GM21529 (cell line): ENCODE data around the gene CPXM2.

ENCODE experiments used
- ATAC-seq: cut with Tn5 transposase; IDR thresholded peaks from one replicate; pipeline ENCODE4 v1.9.1; 2021; ENCODE audit not compliant: unreplicated experiment

CPXM2 gene

GRCh38 chr10:123878666-123879303 lies 12.8 kb downstream of the CPXM2 start:
- ATAC-seq = no peak

GRCh38 chr10:123870260-123870659 lies 21.3 kb downstream of the CPXM2 start:
- no peak for ATAC-seq

DNA sequence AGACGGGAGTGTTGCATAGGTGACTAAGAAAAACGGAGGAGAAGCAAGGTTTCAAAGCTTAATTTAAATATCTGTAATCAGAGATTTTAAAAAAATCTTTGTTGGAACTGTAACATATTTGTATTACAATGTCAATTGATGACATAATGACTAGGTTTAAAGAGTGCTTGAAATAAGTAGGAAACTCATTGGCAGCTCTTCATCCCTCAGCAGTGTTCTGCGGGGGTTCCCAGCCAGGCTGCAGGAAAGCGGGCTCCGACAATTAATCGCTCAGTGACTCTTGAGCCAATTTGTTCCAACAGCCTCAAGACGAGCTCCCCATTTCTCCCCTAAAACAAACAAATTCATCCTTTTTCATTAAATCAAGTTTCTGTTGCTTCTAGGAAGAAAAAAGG lies 22.6 kb downstream of the CPXM2 start:
- no peak for ATAC-seq

DNA sequence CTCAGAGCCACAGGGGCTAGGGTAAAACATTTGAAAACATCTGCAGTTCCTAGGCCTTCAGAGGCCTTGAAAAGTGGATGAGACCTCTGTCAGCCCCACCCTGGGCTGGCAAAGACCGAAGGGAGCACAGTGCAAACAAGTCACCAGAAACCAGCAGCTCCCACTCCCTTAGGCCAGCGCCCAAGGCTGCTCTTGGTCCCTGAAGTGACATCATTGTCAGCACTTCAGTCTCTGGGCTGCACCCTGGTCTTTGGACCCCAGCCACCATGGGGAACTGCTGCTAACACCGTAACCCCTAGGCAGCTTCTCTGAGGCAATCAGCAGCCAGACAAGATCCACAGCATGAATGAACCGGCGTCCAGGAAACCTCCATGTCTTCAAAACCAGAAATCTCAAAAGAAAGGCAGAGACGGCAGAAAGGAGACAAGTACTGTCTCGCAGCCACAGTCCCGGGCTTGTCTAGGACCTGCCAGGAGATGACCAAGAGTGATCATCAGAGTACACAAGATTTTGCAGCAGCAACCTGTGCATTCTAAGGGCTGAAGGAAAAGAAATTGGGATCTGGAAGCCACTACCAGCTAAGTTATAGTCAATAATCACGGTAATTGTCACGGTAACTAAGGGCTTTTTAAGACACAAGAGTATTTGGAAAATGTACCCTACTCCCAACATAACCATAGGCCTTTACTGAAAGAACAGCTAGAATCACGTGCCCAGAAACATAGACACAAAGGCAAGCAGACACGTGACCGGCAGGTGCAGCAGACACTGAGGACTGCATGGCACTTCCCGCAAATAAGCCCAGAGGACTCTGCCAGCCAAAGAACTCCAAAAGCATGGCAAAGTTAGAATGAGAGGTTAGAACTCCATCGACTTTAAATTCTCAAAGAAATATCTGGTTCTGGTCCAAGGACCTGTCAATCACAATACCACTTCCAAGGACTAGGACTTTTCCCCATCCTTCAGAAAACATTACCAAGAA lies 23.3 kb downstream of the CPXM2 start:
- no peak for ATAC-seq

DNA sequence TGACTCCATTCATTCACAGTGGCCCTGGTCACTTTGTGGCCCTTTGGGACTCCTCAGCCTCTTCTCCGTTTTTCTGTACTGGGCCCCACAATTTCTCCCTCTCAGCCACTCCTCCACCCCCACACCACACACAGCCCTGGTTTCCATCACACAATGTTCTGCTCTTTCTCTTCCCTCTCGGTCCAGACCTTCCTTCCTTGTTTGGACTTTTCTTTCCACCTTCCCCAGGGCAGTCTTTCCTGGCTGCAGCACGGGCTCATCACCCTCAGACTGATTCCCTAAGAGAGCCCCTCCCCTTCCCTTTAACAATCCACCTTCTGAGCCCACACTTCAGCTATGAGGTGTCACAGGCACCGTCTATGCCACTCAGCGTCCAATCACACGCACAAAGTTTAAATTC lies 25.7 kb downstream of the CPXM2 start:
- ATAC-seq = no peak

DNA sequence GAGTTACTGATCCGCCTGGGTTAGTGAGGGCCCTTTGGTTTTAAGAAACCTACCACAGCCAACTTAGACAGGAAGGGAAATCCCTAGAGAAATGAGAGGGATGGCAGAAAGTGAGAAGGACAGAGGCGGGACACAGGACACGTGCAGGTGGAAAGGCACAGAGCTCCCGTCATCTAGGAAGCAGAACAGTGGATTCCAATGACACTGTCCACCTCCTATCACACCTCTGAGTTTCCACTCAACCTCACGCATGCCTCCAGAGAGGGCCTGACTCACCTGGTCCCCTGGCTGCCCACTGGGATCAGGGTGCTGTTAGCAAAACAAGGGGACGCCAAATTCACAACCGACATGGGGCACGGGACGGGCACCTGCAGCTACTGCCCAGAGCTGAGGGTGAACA lies 26.3 kb downstream of the CPXM2 start:
- ATAC-seq = no peak

- no peak for ATAC-seq
These were observed 26.7 kb downstream of the CPXM2 start for GRCh38 chr10:123864923-123865322.

DNA sequence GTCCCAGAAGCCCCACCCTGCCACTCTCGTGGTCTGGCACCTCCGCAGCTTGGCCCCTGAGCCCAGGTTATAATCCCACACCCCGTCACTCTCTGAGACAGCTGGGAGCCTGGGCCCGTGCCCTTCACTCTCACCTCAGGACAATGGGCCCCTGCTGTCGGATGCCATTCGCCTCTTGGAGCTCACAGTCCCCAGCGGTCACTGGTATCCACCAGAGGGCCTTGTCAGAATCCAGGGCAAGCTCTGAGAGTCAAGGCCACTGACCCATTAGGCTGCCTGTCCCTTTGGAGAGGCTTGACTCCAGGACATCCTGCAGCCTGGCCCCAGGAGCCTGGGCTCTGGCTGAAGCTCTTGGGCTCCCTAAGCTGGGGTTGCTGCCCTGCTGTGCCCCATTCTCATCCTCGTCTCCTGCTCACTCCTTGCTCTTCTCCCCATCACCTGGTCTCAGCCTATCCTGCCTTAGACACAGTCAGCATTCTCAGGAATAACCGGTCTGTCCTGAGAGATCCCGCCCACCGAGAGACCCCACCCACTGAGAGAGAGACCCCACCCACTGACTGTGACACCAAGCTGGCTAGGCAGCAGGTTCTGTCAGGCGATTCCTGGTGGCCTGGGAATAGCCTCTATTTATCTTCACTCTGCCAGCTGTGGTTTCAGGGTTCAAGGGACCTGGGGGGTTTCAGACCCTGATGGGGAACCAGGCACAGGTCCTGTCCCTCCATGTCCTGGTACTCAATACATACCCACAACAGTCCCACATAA lies 27.7 kb downstream of the CPXM2 start:
- ATAC-seq = no peak

DNA sequence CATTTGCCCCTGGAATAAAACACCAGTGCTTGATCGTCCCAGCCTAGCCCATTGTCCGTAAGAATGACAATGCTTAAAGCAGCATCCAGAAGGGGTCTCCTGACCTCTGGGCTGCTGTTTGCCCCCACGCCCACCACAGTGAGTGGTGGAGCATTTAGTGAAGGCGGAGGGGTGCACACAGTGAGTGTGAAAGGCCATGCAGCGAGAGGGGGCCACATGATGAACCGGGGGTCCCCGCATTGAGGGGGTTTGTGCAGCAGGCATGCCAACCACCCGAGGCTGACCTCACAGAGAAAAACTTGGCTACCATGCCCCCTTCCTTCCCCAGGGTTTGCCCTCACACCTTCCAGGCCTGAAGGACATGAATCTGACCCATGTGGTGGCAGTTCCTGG lies 28.4 kb downstream of the CPXM2 start:
- no peak for ATAC-seq

- no peak for ATAC-seq
These were observed 29.0 kb downstream of the CPXM2 start for GRCh38 chr10:123862421-123863182.

DNA sequence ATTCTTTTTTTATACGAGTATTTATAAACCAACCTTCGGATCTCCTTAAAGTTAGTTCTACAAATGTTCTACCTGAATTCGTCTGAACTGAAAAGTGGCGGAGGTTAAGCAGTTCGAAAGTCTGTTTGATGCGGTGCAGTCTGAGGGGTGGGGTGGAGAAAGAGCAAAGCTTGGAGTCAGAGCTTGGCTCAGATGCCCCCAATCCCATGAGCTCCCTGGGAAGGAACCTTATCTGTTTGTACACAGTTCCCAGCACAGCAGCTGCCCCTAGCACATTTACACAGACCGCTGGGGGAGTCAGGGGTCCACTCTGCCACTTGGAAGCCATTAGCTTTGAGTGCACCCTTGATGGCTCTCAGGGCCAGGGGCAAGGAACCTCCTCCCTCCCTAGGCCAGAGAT lies 30.8 kb downstream of the CPXM2 start:
- no peak for ATAC-seq

GRCh38 chr10:123860209-123860608 lies 31.4 kb downstream of the CPXM2 start:
- no peak for ATAC-seq

- ATAC-seq = no peak
These were observed 32.0 kb downstream of the CPXM2 start for GRCh38 chr10:123859653-123860050.

DNA sequence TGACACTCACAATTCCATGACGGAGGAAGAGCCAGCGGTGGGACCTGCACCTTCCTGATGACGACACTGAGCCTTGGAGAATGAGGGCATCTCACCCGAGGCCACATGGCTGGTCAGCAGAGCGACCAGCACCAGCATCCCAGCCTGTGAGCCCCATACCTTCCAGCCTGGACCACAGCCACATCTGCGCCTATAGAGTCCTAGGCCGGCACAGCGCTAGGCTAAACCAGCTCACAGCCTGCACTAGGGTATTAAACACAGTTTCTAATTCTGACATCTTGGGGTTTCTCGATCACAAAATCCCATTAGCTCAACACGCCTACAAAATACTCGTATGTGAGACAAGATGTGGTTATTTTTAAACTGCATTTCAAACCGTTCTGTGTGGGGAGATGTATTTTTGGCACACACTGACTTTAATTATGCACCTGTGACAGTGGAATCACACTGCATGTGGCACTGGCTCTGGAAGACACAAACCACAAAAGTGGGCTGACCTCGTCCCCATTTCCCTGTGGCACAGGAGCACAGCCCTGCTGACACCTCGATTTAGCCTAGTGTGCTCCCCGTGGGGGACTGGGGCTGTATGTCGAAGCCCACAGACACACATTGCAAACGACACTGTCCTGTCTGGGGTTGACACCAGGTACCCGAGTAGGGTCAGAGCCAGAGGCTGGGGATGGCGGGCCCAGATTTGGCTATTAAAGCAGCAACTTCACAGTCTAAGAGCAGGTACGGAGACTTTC lies 32.5 kb downstream of the CPXM2 start:
- no peak for ATAC-seq

GRCh38 chr10:123858077-123858681 lies 33.4 kb downstream of the CPXM2 start:
- ATAC-seq = no peak

- no peak for ATAC-seq
These were observed 34.0 kb downstream of the CPXM2 start for GRCh38 chr10:123857616-123858015.

DNA sequence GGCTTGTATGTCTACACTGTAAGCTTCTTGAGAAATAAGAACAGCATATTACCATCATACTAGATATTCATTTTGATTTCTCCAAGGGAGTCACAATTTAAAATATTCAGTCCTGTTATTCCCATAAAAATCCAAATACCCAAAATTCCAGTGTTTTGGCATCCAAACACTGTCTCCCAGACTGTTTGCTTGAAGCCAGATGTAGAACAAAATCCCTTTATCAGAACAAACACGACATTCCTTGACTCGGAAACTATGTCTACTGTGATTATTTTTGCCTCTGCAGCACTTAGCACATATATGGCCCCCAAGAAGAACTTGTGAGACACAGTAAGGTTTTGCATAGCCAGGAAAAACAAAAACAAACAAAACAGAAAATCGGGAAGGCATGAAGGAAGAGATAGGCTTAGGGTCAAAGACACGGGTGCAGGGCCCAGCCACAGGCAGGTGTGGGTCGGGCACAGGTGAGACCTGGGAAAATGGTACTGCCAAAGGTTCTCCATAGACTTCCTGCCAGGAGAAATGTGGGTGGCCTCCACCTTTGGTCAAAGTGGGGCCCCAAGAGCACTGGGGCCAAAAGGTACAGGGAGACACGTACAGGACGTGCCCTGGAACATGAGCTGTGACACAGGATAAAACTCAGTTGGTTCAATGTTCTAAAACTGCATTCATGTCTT lies 36.5 kb downstream of the CPXM2 start:
- ATAC-seq = no peak

GRCh38 chr10:123854498-123854897 lies 37.1 kb downstream of the CPXM2 start:
- no peak for ATAC-seq

GRCh38 chr10:123854003-123854402 lies 37.6 kb downstream of the CPXM2 start:
- ATAC-seq = no peak
